Measurements from ENCODE around the gene TMEM17. TPM values are rescaled to one million over a fixed set of nuclear protein-coding genes. Genes with fewer than 3 reads are reported as not detected.

The TMEM17 gene
- total RNA-seq, 2 donors from 2014 or later, result not detected

- no peak for ATAC-seq
- H3K9me3 ChIP-seq (ENCODE audit: control insufficient read depth, low read length, poor library complexity, severe bottlenecking), result no peaks in the 10 kb centered on the region
- no peak for DNase-seq
- no peak overlapping the region for H3K27ac Mint-ChIP-seq
- no peaks in the 10 kb centered on the region for H3K36me3 Mint-ChIP-seq (ENCODE audit: low read depth)
- H3K4me1 Mint-ChIP-seq, result no peaks in the 10 kb centered on the region
- H3K27me3 Mint-ChIP-seq, result peaks cover 16% of the 10 kb centered on the region
- H3K4me3 Mint-ChIP-seq, result no peak overlapping the region
These were observed 53.1 kb downstream of the TMEM17 start for GRCh38 chr2:62452701-62453454.

- no peak for ATAC-seq
- peaks cover 26% of the 10 kb centered on the region for H3K27me3 Mint-ChIP-seq
- no peaks in the 10 kb centered on the region for H3K9me3 ChIP-seq (ENCODE audit: control insufficient read depth, low read length, poor library complexity, severe bottlenecking)
- H3K4me1 Mint-ChIP-seq, result no peaks in the 10 kb centered on the region
- DNase-seq, result no peak
- no peak overlapping the region for H3K27ac Mint-ChIP-seq
- no peak overlapping the region for H3K4me3 Mint-ChIP-seq
- no peaks in the 10 kb centered on the region for H3K36me3 Mint-ChIP-seq (ENCODE audit: low read depth)
These were observed 55.2 kb downstream of the TMEM17 start for GRCh38 chr2:62450716-62451191.

Other genes starting within 250 kb of the TMEM17 start
- 10 to 100 TPM; 24.5 to 28.2 TPM for gene EHBP1, start 199.5 kb upstream of the TMEM17 start, total RNA-seq